A673 (cell line): ENCODE data around the gene MN1. TPM values are rescaled to one million over a fixed set of nuclear protein-coding genes. Genes with fewer than 3 reads are reported as not detected.

ENCODE experiments used
- BruUV-seq: library from RNA; stranded (reverse); fragments of 400-500 nt; replicated peaks from 2 replicates; lab custom pipeline; 2021; lab: Mats Ljungman, UMichigan
- CTCF ChIA-PET: fragments of 300-600 bp; sonication (Branson Sonifier 250); formaldehyde crosslinking; loops from one replicate; lab custom pipeline; 2022; ENCODE audit warnings: antibody characterized with exemption; lab: Charles Lee
- POLR2A ChIA-PET: fragments of 300-600 bp; sonication (Branson Sonifier 250); formaldehyde crosslinking; loops from one replicate; lab custom pipeline; 2022; ENCODE audit warnings: antibody characterized with exemption; ENCODE audit not compliant: low non-redundant PET; lab: Charles Lee
- DNase-seq: peaks from one replicate; pipeline ENCODE4 v3.0.0-alpha.2; 2015; ENCODE audit warnings: low spot score
- H3K27ac ChIP-seq: fragments of 200-600 bp; sonication (generic); 2 replicates; pipeline ENCODE4 v1.5.1; 2016; ENCODE audit warnings: mixed run types, low read depth, mild to moderate bottlenecking, mixed read lengths, antibody characterized with exemption, low read length; ENCODE audit not compliant: poor library complexity, severe bottlenecking
- H3K27me3 ChIP-seq: fragments of 200-600 bp; sonication (generic); replicated peaks from 2 replicates; pipeline ENCODE4 v1.6.1; 2017; ENCODE audit warnings: mixed run types, low read depth, mild to moderate bottlenecking, mixed read lengths, antibody characterized with exemption, low read length; ENCODE audit not compliant: insufficient read depth, poor library complexity
- H3K36me3 ChIP-seq: fragments of 200-600 bp; sonication (generic); 2 replicates; pipeline ENCODE4 v1.6.1; 2016; ENCODE audit warnings: mixed run types, mild to moderate bottlenecking, mixed read lengths, antibody characterized with exemption, low read length; ENCODE audit not compliant: insufficient read depth, poor library complexity, severe bottlenecking
- H3K4me1 ChIP-seq: fragments of 200-600 bp; sonication (generic); 2 replicates; pipeline ENCODE4 v1.6.1; 2017; ENCODE audit warnings: mixed run types, mild to moderate bottlenecking, mixed read lengths, antibody characterized with exemption, low read length; ENCODE audit not compliant: insufficient read depth, poor library complexity, severe bottlenecking
- H3K4me3 ChIP-seq: fragments of 200-600 bp; sonication (generic); 2 replicates; pipeline ENCODE4 v1.5.1; 2016; ENCODE audit warnings: low read depth, mixed run types, mild to moderate bottlenecking, mixed read lengths, low read length; ENCODE audit not compliant: poor library complexity, severe bottlenecking
- H3K9me3 ChIP-seq: fragments of 200-600 bp; sonication (generic); 2 replicates; pipeline ENCODE4 v1.6.1; 2016; ENCODE audit warnings: mixed run types, low read depth, mild to moderate bottlenecking, mixed read lengths, antibody characterized with exemption, low read length; ENCODE audit not compliant: poor library complexity, severe bottlenecking
- CTCF ChIP-seq: fragments of 300-800, 200-600 bp; sonication (generic); conservative IDR thresholded peaks from 2 replicates; pipeline ENCODE4 v1.5.1; 2017; ENCODE audit warnings: low read depth, mild to moderate bottlenecking, antibody characterized with exemption, low read length, moderate library complexity, mixed read lengths
- EZH2 ChIP-seq: fragments of 200-600 bp; sonication (generic); IDR thresholded peaks from 2 replicates; pipeline ENCODE4 v1.6.1; 2017; ENCODE audit warnings: borderline replicate concordance, low read depth, mild to moderate bottlenecking, mixed read lengths, antibody characterized with exemption, low read length; ENCODE audit not compliant: poor library complexity, severe bottlenecking
- intact Hi-C: fragments of 100-400 bp; cut with micrococcal nuclease; formaldehyde crosslinking; loops from one replicate; pipeline ENCODE4 v1.10.0; 2022; ENCODE audit not compliant: unreplicated experiment
- total RNA-seq: library from RNA; stranded (reverse); gene quantifications from 2 replicates; pipeline ENCODE4 v1.2.3, GENCODE V29; 2021

MN1 gene
- total RNA-seq, 1 experiment from 2014 or later, result 8.4 TPM

GRCh38 chr22:27755521-27756211 is 45.9 kb downstream of the MN1 start:
- POLR2A ChIA-PET, result no interaction called here
- Histone ChIP-seq H3K9me3 (no peaks in the 10 kb centered on the region), H3K27ac (no peak overlapping the region), H3K36me3 (no peaks in the 10 kb centered on the region), H3K4me3 (no peak overlapping the region), H3K27me3 (no peaks in the 10 kb centered on the region), H3K4me1 (peaks cover 15% of the 10 kb centered on the region)
- CTCF ChIA-PET, result no interaction called here
- DNase-seq, result no peak
- intact Hi-C loops, result no loop called here
- BruUV-seq, result no TSS peak
- no peak for TF ChIP-seq CTCF
- TF ChIP-seq EZH2, result no peak

GRCh38 chr22:27754888-27755480 is 46.6 kb downstream of the MN1 start:
- H3K27ac ChIP-seq, result no peak overlapping the region
- intact Hi-C loops, result no loop called here
- no peaks in the 10 kb centered on the region for H3K36me3 ChIP-seq
- POLR2A ChIA-PET, result no interaction called here
- no peak for DNase-seq
- no peak overlapping the region for H3K4me3 ChIP-seq
- H3K9me3 ChIP-seq, result no peaks in the 10 kb centered on the region
- no peaks in the 10 kb centered on the region for H3K27me3 ChIP-seq
- no TSS peak for BruUV-seq
- CTCF ChIA-PET, result no interaction called here
- TF ChIP-seq CTCF (no peak), EZH2 (no peak)
- H3K4me1 ChIP-seq, result peaks cover 22% of the 10 kb centered on the region

GRCh38 chr22:27754247-27754887 is 47.2 kb downstream of the MN1 start:
- TF ChIP-seq EZH2 (no peak), CTCF (no peak)
- no peak overlapping the region for H3K4me3 ChIP-seq
- ChIA-PET CTCF (no interaction called here), POLR2A (no interaction called here)
- no TSS peak for BruUV-seq
- DNase-seq, result peak; percentile 76
- H3K9me3 ChIP-seq, result no peaks in the 10 kb centered on the region
- H3K4me1 ChIP-seq, result peaks cover 28% of the 10 kb centered on the region
- H3K27me3 ChIP-seq, result no peaks in the 10 kb centered on the region
- intact Hi-C loops, result no loop called here
- no peak overlapping the region for H3K27ac ChIP-seq
- no peaks in the 10 kb centered on the region for H3K36me3 ChIP-seq
